HG02642 (cell line): Measurements from ENCODE around the gene FBXO10.
A peak's percentile ranks its signal among the peaks of the same experiment; 100 is the strongest.

Experiments
- ATAC-seq: cut with Tn5 transposase; IDR thresholded peaks from one replicate; pipeline ENCODE4 v1.9.1; 2021; ENCODE audit warnings: mild to moderate bottlenecking; ENCODE audit not compliant: unreplicated experiment, poor library complexity

The FBXO10 gene

GRCh38 chr9:37554318-37554717, 21.9 kb downstream of the FBXO10 start:
- ATAC-seq = no peak

- ATAC-seq = no peak
These were observed 24.3 kb downstream of the FBXO10 start for GRCh38 chr9:37551888-37552287.

DNA sequence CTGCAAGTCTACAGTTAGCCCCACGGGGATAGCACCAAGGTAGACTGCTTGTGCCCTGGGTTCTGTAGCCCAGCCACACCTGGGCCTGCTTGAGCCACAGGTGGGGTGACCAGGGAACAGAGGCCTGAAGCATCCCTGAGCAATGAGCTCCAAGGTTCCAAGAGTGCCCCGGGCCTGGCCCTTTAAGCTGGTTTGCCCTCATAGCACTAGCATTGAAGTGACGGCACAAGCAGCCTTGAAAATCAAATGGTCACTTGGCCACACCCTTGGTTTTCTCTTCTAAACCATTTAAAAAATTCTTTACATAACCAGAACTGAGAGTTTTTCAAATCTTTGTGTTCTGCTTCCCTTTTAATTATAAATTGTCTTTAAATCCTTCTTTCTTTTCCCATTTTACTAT, 24.7 kb downstream of the FBXO10 start:
- ATAC-seq = no peak

DNA sequence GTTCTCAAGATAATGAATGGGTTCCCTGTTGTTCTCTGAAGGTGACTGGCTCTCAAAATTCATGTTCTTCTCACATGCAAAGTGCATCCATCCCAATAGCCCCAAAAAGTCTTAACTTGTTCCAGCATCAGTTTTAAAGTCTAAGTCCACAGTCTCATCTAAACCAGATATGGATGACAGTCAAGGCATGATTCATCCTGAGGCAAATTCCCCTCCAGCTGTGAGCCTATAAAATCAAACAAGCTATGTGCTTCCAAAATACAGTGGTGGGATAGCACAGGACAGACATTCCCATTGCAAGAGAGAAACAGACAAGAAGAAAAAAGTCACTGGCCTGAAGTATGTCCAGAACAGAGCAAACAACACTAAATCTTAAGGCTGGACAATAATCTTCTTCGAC, 25.4 kb downstream of the FBXO10 start:
- ATAC-seq = no peak

DNA sequence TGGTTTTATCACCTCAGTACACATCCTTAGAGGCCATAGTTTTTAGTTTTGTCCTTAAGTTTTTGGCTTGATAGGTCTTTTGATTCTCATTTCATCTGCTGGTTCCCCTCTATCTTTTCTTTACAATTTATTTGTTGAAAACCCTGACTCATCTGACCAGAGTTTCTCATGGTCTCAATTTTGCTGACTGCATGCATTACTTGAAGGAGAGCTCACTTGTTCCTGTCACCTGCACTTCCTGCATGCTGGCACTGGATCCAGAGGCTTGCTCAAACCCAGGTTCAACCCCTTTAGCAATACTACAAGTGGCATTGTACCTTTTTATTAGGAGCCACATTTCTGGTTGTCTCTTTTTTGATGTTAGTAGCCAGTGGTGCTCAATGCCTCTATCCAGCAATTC, 26.7 kb downstream of the FBXO10 start:
- no peak for ATAC-seq

DNA sequence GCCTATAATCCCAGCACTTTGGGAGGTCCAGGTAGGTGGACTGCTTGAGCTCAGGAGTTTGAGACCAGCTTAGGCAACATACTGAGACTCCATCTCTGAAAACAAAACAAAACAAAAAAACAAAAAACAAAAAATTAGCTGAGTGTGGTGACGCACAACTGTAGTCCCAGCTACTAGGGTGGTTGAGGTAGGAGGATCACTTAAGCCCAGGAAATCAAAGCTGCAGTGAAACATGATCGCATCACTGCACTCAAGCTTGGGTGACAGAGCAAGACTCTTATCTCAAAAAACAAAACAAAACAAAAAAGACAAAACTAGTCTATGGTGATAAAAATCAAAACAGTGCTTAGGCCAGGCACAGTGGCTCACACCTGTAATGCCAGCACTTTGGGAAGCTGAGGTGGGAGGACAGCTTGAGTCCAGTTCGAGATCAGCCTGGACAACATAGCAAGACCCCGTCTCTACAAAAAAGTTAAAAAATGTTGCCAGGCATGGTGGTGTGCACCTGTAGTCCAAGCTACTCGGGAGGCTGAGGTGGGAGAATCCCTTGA, 28.8 kb downstream of the FBXO10 start:
- no peak for ATAC-seq

DNA sequence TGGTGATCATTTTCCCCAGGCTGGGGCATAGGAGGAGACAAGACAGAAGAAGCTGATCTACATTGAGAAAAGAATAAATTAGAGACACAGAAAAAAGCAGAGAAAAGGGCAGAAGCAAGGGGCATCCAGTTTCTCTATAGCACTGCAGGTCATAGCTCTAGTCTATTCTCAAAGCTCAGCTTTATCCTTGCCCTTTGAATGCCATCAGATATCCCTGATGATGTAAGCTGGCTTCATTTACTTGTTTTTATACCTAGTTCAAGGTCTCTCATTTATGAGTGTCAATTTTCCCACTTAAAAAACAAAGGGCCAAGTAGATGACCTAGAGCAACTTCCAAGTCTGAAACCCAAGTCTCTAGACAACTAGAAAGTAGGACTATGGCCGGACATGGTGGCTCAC, 32.7 kb downstream of the FBXO10 start:
- ATAC-seq = no peak

DNA sequence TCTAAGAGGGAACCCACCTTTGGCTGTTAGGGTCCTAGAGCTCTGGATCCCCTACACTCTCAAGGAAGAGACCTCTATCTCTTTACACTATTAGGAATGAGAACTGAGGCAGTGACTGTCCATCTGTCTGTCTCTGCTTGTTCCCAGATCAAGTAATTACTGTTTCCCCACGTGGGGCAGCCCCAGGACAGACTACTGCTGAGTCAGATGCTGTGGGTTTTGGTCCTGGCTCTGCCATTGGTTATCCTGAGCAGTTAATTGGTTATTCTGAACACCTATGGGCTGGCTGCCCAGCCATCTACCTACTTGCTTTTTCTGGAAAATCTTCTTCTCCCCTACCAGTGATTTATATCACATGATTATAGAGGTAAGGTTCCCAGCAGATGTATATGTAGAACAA, 33.3 kb downstream of the FBXO10 start:
- no peak for ATAC-seq

- ATAC-seq = no peak
These were observed 33.7 kb downstream of the FBXO10 start for GRCh38 chr9:37542488-37542887.

GRCh38 chr9:37541465-37541864, 34.7 kb downstream of the FBXO10 start:
- no peak for ATAC-seq

DNA sequence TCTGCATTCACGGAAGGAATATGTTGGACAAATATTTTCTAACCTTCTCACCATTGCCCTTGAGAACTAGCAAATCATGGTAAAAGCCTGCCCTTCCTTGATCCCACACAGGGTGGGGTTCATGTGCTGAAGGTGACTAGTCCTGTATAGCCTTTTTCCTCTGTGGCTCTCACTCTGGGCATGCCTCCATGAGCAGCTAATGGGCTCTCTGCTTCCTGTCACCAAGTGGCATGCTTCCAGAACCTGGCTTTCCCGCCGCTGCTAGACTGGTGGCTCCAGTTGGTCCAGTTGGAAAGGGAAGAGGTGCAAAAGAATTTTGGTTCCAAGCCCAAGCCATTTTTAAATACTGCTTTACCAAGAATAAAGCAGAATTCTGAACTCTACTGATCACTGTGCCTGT, 35.5 kb downstream of the FBXO10 start:
- no peak for ATAC-seq

DNA sequence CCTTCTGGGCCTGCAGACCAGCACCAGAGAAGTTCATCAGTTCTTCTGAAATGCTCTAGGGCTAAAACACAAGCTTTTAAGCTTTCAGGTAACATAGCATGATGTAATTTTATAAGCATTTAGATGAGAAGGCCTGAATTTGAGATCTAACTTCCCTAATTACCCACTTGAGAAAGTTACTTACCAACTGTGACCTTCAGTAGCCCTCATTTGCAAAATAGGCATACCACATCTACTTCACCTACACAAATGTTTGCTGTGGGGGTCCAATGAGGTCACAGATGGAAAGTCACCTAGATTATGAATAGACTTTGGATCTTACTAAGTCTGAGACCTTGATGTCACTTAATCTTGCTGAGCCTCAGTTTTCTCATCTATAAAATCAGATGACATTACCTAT, 36.5 kb downstream of the FBXO10 start:
- ATAC-seq = no peak

DNA sequence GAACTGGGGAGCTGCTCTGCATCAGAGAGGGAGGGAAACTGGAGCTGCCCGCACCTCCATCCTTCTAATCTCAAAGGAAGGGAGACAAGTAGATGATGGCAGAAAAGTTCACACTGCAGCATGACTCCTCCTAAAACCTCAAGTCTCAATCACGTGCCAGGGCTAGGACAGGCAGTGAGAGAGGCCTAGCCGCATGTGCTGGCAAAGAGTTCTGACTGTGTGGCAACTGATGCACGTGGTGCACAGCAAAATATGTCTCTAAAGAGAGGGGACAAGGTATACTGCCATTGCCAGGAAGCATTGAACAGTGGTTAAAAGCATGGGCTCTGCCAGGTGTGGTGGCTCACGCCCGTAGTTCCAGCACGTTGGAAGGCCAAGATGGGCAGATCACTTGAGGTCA, 38.1 kb downstream of the FBXO10 start:
- no peak for ATAC-seq

- no peak for ATAC-seq
These were observed 41.3 kb downstream of the FBXO10 start for GRCh38 chr9:37534901-37535300.

DNA sequence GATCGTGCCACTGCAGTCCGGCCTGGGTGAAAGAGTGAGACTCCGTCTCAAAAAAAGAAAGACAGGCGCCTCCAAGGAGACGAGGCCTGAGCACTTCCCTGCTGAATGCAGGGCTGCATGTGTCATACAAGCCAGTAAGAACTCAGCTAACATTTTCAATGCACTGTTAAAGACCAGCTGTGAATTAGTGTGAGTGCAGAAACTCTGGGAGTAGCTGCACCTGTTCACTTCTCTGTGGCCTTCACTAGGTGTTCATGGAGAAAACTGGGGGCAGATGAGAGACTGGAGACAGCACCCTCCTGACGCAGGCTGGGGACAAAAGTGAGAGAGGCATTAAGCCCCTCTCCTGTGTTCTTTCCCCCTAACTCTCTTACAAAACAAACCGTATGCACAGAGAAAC, 41.8 kb downstream of the FBXO10 start:
- no peak for ATAC-seq

- peak; percentile 49 for ATAC-seq
These were observed 44.5 kb downstream of the FBXO10 start for GRCh38 chr9:37531699-37532098.

DNA sequence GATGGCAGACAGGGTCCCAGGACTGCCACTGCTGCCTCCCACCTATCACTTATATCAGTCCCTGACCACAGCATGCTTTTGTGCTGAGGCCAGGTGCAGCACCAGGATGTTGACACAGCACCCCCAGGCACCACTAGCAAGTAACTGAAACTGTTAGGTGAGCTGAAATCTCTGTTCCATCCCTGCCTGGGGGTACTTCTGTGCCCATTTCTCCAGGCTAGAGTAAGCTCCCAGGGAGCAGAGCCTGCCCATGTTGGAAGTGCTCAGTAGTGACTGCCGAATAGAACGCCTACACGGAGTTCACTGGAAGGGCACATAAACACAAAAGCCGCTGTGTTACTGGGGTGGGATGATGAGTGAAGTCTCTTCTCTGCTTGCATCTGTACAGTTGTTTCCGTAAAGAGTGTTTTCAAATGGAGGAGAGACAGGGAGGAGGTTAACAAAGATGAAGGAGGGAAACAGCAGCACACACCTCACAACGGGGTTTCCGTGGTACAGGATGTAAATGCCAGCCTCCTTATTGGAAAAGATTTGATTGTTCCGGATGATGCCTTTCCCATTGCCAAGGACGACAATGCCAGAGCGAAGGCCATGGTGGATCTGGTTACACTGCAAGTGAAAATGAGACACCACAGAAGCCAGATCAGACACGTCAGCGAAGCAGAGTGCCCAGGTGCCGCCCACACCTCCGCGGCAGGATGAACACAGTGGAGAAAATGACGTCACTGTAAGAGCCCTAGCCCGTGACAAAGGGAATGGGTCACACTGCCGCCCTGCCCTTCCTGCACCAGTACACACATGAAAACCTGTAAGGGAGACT, 47.3 kb downstream of the FBXO10 start:
- ATAC-seq = peak; percentile 60

DNA sequence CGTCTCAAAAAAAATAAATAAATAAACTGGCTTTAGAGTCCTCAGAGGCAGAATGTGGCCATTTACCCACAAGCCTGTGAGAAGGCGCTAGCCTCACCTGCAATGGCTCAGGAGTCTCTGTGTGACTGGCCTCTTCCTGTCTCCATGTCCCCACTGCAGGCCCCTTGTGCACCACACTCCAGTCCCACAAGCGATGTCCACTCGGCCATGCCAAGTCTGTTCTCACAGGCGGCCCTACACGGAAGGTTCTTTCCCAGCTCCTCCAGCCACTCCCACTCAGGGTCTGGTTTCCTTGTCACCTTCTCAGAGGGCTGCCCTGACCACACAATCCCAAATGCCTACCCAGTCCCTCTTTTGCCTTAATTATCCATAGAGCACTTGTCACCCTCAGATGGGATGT, 52.3 kb downstream of the FBXO10 start:
- ATAC-seq = no peak

DNA sequence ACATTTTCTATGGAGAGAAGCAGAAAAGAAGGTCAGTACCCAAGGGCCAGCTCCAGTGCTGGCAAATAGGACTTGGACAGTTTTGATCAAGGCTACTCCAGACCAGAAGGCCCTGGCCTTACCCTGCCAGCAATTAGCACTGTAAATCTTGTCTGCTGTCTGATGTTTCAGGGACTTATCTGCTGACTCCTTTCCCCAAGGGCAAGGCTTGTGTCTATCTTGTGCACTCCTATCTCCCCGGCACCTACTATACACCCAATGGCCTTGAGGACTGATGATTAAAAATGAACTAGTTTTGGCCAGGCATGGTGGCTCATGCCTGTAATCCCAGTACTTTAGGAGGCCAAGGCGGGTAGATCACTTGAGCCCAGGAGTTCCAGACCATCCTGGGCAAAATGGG, 53.2 kb downstream of the FBXO10 start:
- no peak for ATAC-seq

DNA sequence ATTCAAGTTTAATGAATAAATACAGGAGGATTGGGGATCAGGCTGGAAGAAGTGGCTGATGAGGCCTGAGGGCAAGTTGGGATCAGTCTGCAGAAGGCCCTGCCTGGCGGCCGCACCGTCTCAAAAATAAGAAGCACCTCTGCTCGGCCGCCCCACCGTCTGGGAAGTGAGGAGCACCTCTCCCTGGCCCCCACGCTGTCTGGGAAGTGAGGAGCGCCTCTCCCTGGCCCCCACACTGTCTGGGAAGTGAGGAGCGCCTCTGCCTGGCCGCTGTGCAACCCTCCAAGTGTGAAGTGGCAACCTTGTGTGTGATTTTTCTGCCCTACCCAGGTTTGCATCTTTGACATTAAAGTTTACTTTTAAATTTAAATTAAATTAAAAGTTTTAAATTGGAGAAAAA, 55.1 kb downstream of the FBXO10 start:
- no peak for ATAC-seq

DNA sequence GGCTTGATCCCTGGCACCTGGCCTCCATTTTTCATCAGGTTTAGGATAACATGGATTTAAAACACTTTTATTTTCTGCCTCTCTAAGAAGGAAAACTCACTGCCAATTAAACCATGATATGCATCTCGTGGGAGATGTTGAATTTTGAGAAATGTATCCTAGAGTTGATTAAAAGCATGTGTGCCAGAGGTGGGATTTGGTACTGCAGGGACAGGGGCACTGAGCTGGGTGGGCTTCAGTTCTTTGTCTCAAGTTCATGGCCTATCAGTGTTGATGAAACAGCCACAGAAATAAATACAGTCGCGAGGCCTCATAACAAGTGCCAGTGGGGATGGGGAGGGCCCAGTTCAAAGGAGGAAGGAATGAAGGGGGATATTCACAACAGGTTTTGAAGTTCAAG, 55.5 kb downstream of the FBXO10 start:
- no peak for ATAC-seq

DNA sequence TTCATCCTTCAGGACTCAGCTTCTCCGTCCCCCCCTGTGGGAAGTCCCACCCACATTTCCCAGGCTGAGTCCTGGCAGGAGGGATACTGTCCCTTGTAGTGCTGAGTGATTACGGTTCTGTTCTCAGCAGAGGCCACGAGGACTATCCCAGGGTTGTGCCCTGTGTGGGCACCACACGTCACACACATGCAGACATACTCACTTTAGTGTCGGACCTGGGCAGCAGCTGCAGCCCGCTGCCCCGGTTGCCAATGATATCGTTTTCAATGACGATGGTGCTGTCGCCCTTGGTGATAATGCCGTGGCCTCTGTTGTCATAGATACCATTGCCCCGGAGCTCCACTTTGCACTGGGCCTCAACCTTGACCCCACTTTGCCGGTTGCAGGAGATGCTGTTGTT, 58.3 kb downstream of the FBXO10 start:
- no peak for ATAC-seq
